Measurements from ENCODE around the gene COPS6.

Gene COPS6

DNA sequence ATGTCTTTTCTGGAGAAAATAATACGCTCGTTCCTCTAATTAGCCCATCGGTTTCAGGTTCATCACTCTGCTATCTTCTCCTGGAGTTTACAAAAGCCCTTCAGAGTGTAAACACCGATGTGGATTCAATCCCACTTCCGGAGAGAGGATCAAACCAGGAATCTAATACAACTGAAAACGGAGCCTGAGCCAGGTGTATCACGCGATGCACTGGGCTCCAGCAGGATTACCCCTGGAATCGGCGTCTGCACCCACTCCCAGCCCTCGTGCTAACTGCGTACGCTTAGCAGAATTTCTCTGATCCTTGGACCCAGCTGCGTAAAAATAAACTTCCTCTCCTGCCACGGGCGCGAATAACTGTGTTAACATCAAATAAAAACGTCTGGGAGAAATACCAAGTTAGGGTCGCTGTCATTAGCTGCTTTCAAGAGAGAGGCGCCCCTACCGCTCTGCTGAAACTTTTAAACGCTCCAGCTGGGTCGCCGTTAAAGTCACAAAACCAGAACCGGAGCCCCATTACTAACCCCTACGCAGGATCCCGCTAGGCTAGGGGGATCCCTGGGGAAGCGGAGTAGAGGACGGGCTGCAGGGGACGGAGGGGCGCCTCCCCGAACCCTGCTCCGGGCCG lies 7.7 kb upstream of the COPS6 start:
- TF ChIP-seq CTCF (IDR thresholded peaks at IDR 0.05): no peak

DNA sequence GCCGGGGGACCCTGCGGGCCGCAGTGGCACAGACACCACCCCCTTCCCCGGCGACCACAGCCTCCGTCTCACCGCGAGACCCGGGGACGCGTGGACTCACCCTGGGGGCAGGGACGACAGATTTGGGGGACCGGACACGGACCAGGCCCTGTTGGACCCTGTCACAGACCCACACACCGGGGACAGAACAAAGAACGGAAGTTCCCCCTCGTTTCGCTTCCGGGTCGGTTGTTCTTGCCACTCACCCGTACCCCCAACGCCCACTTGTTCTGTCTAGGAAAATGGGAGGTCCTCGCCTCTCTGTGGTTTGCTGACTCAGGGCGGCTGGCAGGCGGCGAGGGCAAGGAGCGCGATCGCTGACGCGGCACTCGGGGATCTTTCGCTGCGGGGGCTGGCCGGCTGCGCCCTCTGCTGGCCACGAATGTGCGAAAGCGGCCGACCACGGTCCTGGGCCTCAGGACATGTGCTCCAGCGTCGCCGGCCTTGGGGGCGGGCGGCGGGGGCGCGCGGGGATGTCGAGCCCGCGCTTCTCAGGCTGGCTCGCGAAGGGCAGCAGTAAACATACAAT lies 7.2 kb upstream of the COPS6 start, which contains the start of gene ZNF3:
ZNF3 (minus strand) TSS at position 189 of the 568 bp plus-strand sequence. CDS start 4,366 bp downstream, outside the sequence.
- TF ChIP-seq CTCF (IDR thresholded peaks at IDR 0.05): peak; percentile 97

GRCh38 chr7:100082978-100083377 lies 5.8 kb upstream of the COPS6 start:
- no peak for TF ChIP-seq CTCF (IDR thresholded peaks at IDR 0.05)

DNA sequence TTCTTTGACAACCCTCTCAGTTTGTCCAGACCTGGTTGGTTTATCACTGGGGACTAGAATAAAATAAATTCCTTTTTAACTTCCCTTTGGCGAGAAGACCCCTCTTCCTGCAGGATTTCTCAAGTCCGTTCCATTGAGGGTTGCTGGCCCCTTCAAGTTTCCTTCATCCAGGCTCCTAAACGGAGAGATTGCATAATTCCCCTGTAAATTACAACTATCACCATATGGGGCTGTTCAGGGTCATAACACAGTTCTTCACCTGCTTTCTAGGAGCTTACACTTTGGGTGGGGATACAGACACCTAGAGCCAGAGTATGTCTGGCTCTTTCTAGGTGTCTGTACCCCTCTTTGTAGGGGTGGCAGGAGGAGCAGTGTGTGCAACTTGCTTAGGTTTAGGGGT lies 3.3 kb upstream of the COPS6 start:
- TF ChIP-seq CTCF (IDR thresholded peaks at IDR 0.05): no peak

DNA sequence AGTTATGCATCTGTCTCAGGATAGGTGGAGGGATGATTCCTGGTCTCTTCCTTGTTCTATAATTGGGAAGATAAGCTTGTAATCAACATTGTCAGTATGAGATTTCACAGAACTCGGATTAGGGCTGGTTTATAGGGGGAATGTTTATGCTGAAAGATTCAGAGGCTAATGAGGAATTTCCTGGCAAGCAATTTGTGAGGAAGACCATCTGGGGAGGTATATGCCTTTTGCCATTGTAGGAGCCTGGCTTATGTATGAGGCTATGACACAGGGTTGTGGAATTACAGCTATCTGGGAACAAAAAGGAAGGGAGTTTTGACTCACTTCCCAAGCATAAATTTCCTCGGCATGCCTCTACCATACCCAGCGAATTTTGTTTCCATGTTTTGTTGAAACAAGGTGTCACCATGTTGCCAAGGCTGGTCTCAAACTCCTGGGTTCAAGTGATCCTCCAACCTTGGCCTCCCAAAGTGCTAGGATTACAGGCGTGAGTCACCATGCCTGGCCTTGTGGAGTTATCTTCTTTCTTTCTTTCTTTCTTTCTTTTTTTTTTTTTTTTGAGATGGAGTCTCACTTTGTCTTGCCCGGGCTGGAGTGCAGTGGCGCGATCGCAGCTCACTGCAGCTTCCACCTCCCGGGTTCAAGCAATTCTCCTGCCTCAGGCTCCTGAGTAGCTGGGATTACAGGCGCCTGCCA lies 1.6 kb upstream of the COPS6 start:
- no peak for TF ChIP-seq CTCF (IDR thresholded peaks at IDR 0.05)

DNA sequence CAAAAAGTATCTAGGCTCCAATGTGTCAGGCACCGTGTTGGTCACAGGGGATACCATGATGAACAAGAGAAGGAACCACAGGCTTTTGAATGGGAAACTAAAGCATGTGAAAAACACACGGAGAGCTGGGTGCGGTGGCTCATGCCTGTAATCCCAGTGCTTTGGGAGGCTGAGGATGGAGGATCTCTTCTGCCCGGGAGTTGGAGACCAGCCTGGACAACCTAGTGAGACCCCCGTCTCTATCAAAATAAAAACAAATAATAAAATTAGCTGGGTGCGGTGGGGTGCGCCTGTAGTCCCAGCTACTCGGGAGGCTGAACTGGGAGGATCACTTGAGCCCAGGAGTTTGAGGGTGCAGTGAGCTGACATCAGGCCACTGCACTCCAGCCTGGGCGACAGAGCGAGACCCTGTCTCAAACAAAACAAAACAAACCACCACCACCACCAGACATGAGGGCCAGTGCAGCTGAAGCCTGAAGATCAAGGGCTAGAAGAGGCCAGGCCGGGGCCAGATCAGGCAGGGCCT lies 611 bp upstream of the COPS6 start:
- TF ChIP-seq CTCF (IDR thresholded peaks at IDR 0.05): no peak

- TF ChIP-seq CTCF (IDR thresholded peaks at IDR 0.05): no peak
Measured at GRCh38 chr7:100089458-100090196, 858 bp downstream of the COPS6 start.

Data from LNCAP (cell line).